CD4-positive, CD25-positive, alpha-beta regulatory T cell (primary cell): ENCODE data around the gene ATP6V0B. TPM values are rescaled to one million over a fixed set of nuclear protein-coding genes. Genes with fewer than 3 reads are reported as not detected.

Experiments used
- ATAC-seq, 2 donors: fragments of 150-1000 bp; cut with Tn5 transposase; one replicate each; pipeline ENCODE4 v1.10.0; 2021; ENCODE audit warnings: low read depth in 2 of 2, moderate number of reproducible peaks in 2 of 2, moderate library complexity in 1 of 2
- DNase-seq, 3 donors: peaks; one replicate each; pipeline versions ENCODE4 v3.0.0 to v3.0.0-alpha.2; 2012 to 2022; ENCODE audit warnings: mixed read lengths in 1 of 3
- H3K27ac ChIP-seq: one replicate; pipeline ENCODE4 v1.7.0; 2013; ENCODE audit warnings: mild to moderate bottlenecking, low read length; ENCODE audit not compliant: insufficient read depth, poor library complexity, severe bottlenecking
- H3K27me3 ChIP-seq: one replicate; pipeline ENCODE4 v1.7.0; 2013; ENCODE audit warnings: low read length; ENCODE audit not compliant: control insufficient read depth, insufficient read depth
- H3K36me3 ChIP-seq: one replicate; pipeline ENCODE4 v1.7.0; 2013; ENCODE audit warnings: mild to moderate bottlenecking, low read length, moderate library complexity; ENCODE audit not compliant: control insufficient read depth, insufficient read depth
- H3K4me1 ChIP-seq: 2 replicates; pipeline ENCODE4 v1.7.0; 2013; ENCODE audit warnings: mild to moderate bottlenecking, low read length; ENCODE audit not compliant: insufficient read depth, control insufficient read depth, poor library complexity, severe bottlenecking
- H3K4me3 ChIP-seq: one replicate; pipeline ENCODE4 v1.7.0; 2013; ENCODE audit warnings: low read depth, mild to moderate bottlenecking, low read length, moderate library complexity
- H3K9me3 ChIP-seq, 2 experiments: 1 replicate in 1 of 2; 2 replicates in 1 of 2; pipeline ENCODE4 v1.7.0; 2013; ENCODE audit warnings: low read length in 2 of 2, mild to moderate bottlenecking in 1 of 2, moderate library complexity in 1 of 2; ENCODE audit not compliant: control insufficient read depth in 2 of 2
- H3K27ac Mint-ChIP-seq, 3 donors: one replicate each; pipeline ENCODE4 v1.8.0; 2020 to 2022; ENCODE audit warnings: mild to moderate bottlenecking in 3 of 3, mixed read lengths in 3 of 3, moderate library complexity in 2 of 3
- H3K27me3 Mint-ChIP-seq: one replicate; pipeline ENCODE4 v1.8.0; 2022; ENCODE audit warnings: mild to moderate bottlenecking, mixed read lengths
- H3K36me3 Mint-ChIP-seq: one replicate; pipeline ENCODE4 v1.8.0; 2020; ENCODE audit warnings: mixed read lengths
- H3K4me1 Mint-ChIP-seq, 4 donors: one replicate each; pipeline ENCODE4 v1.8.0; 2020 to 2022; ENCODE audit warnings: mixed read lengths in 4 of 4, mild to moderate bottlenecking in 1 of 4
- H3K4me3 Mint-ChIP-seq, 4 donors: one replicate each; pipeline ENCODE4 v1.8.0; 2020 to 2022; ENCODE audit warnings: mild to moderate bottlenecking in 4 of 4, mixed read lengths in 4 of 4, moderate library complexity in 3 of 4
- H3K9me3 Mint-ChIP-seq, 7 donors: one replicate each; pipeline ENCODE4 v1.8.0; 2020 to 2022; ENCODE audit warnings: mixed read lengths in 7 of 7, mild to moderate bottlenecking in 3 of 7, moderate library complexity in 2 of 7
- polyA plus RNA-seq, 4 donors: library from polyadenylated mRNA; unstranded; fragments of 300-500 nt; fragmentation: Illumina TruSeq; gene quantifications; one replicate each; pipeline ENCODE4 v1.2.3, GENCODE V29; 2021
- total RNA-seq: library from RNA; stranded (reverse); gene quantifications from one replicate; pipeline ENCODE4 v1.2.3, GENCODE V29; 2022

Gene ATP6V0B
- total and polyA plus RNA-seq, 5 donors from 2014 or later, result 69.4 to 274 (median 231) TPM

- ATAC-seq (no peak), DNase-seq (no peak)
- peak within 1 kb of the TSS; percentile 13 to 66 (median 57) for H3K4me3 Mint-ChIP-seq
- H3K4me3 ChIP-seq, result no peak within 1 kb of the TSS
- H3K4me1 ChIP-seq, result peaks cover 22% of the 10 kb centered on the region
- H3K9me3 Mint-ChIP-seq, result no peaks in the 10 kb centered on the region
- H3K36me3 Mint-ChIP-seq, result peaks cover 4% of the 10 kb centered on the region
- H3K27me3 ChIP-seq, result peaks cover 10% of the 10 kb centered on the region
- no peak within 1 kb of the TSS for H3K27ac ChIP-seq
- H3K36me3 ChIP-seq, result no peaks in the 10 kb centered on the region
- no peaks in the 10 kb centered on the region for H3K9me3 ChIP-seq
- peak within 1 kb of the TSS; percentile 27 to 54 (median 42) for H3K27ac Mint-ChIP-seq
- H3K4me1 Mint-ChIP-seq, result peaks cover 0 to 28% (median 12%) of the 10 kb centered on the region in 4 donors
- peaks cover 34% of the 10 kb centered on the region for H3K27me3 Mint-ChIP-seq
Measured at GRCh38 chr1:43933386-43934100, 41.2 kb upstream of the ATP6V0B start, which contains the start of gene ARTN. ARTN (plus strand) TSS chr1:43933801; CDS start chr1:43935657, 1,856 bp downstream.

- Histone ChIP-seq H3K27me3 (peaks cover 10% of the 10 kb centered on the region), H3K36me3 (no peaks in the 10 kb centered on the region)
- H3K27ac Mint-ChIP-seq, result no peak overlapping the region
Measured at GRCh38 chr1:43934101-43934985, 40.4 kb upstream of the ATP6V0B start.

GRCh38 chr1:43934986-43935324, 39.8 kb upstream of the ATP6V0B start:
- H3K9me3 ChIP-seq, result no peaks in the 10 kb centered on the region
- H3K4me1 ChIP-seq, result peaks cover 22% of the 10 kb centered on the region
- ATAC-seq (no peak), DNase-seq (no peak)
- H3K4me3 Mint-ChIP-seq, result peak overlapping the region in 1 of 4 donors; percentile 64
- H3K27ac ChIP-seq, result no peak overlapping the region
- no peaks in the 10 kb centered on the region for H3K36me3 ChIP-seq
- peaks cover 0 to 30% (median 15%) of the 10 kb centered on the region in 4 donors for H3K4me1 Mint-ChIP-seq
- no peaks in the 10 kb centered on the region for H3K9me3 Mint-ChIP-seq
- peak overlapping the region in 1 of 3 donors; percentile 20 for H3K27ac Mint-ChIP-seq
- H3K36me3 Mint-ChIP-seq, result peaks cover 9% of the 10 kb centered on the region
- H3K27me3 Mint-ChIP-seq, result peaks cover 34% of the 10 kb centered on the region
- H3K4me3 ChIP-seq, result no peak overlapping the region
- peaks cover 10% of the 10 kb centered on the region for H3K27me3 ChIP-seq

More at GRCh38 chr1:43934101-43934985, 40.4 kb upstream of the ATP6V0B start:
- H3K27ac ChIP-seq, result no peak overlapping the region
- ATAC-seq, result peak in 1 of 2 donors; percentile 35
- H3K36me3 Mint-ChIP-seq, result peaks cover 4% of the 10 kb centered on the region
- H3K9me3 Mint-ChIP-seq, result no peaks in the 10 kb centered on the region
- H3K4me3 ChIP-seq, result no peak overlapping the region
- peak; percentile 29 to 46 (median 32) for DNase-seq
- H3K9me3 ChIP-seq, result no peaks in the 10 kb centered on the region
- peaks cover 34% of the 10 kb centered on the region for H3K27me3 Mint-ChIP-seq
- peaks cover 22% of the 10 kb centered on the region for H3K4me1 ChIP-seq
- peak overlapping the region in 3 of 4 donors; percentile 50 to 66 (median 64) for H3K4me3 Mint-ChIP-seq
- peaks cover 0 to 28% (median 12%) of the 10 kb centered on the region in 4 donors for H3K4me1 Mint-ChIP-seq

- peaks cover 13% of the 10 kb centered on the region for H3K36me3 Mint-ChIP-seq
- H3K4me3 Mint-ChIP-seq, result peak overlapping the region in 1 of 4 donors; percentile 62
- H3K9me3 ChIP-seq, result no peaks in the 10 kb centered on the region
- H3K27me3 Mint-ChIP-seq, result peaks cover 34% of the 10 kb centered on the region
- H3K27ac Mint-ChIP-seq, result no peak overlapping the region
- no peak overlapping the region for H3K4me3 ChIP-seq
- no peaks in the 10 kb centered on the region for H3K9me3 Mint-ChIP-seq
- no peaks in the 10 kb centered on the region for H3K36me3 ChIP-seq
- no peak overlapping the region for H3K27ac ChIP-seq
- ATAC-seq (no peak), DNase-seq (no peak)
- H3K4me1 Mint-ChIP-seq, result peaks cover 0 to 30% (median 15%) of the 10 kb centered on the region in 4 donors
- peaks cover 22% of the 10 kb centered on the region for H3K4me1 ChIP-seq
- H3K27me3 ChIP-seq, result peaks cover 10% of the 10 kb centered on the region
Measured at GRCh38 chr1:43935711-43936427, 38.9 kb upstream of the ATP6V0B start.

GRCh38 chr1:43936431-43937151, 38.2 kb upstream of the ATP6V0B start:
- peaks cover 13% of the 10 kb centered on the region for H3K36me3 Mint-ChIP-seq
- DNase-seq, result peak in 1 of 3 donors; percentile 43

GRCh38 chr1:43937179-43937865, 37.4 kb upstream of the ATP6V0B start:
- ATAC-seq (no peak), DNase-seq (no peak)
- Mint-ChIP-seq H3K9me3 (no peaks in the 10 kb centered on the region), H3K4me1 (peaks cover 0 to 34% (median 15%) of the 10 kb centered on the region in 4 donors), H3K36me3 (peaks cover 13% of the 10 kb centered on the region), H3K27ac (no peak overlapping the region), H3K4me3 (peak overlapping the region in 2 of 4 donors; percentile 35 to 46), H3K27me3 (peaks cover 33% of the 10 kb centered on the region)
- no peak overlapping the region for H3K27ac ChIP-seq
- no peak overlapping the region for H3K4me3 ChIP-seq
- peaks cover 22% of the 10 kb centered on the region for H3K4me1 ChIP-seq
- no peaks in the 10 kb centered on the region for H3K36me3 ChIP-seq
- H3K27me3 ChIP-seq, result peaks cover 10% of the 10 kb centered on the region
- H3K9me3 ChIP-seq, result no peaks in the 10 kb centered on the region

More at GRCh38 chr1:43936431-43937151, 38.2 kb upstream of the ATP6V0B start:
- H3K27me3 ChIP-seq, result peaks cover 10% of the 10 kb centered on the region
- Mint-ChIP-seq H3K9me3 (no peaks in the 10 kb centered on the region), H3K4me1 (peaks cover 0 to 30% (median 15%) of the 10 kb centered on the region in 4 donors), H3K27me3 (peaks cover 34% of the 10 kb centered on the region), H3K27ac (no peak overlapping the region), H3K4me3 (peak overlapping the region in 3 of 4 donors; percentile 35 to 53 (median 46))
- H3K27ac ChIP-seq, result no peak overlapping the region
- H3K4me1 ChIP-seq, result peaks cover 22% of the 10 kb centered on the region
- no peaks in the 10 kb centered on the region for H3K9me3 ChIP-seq
- no peaks in the 10 kb centered on the region for H3K36me3 ChIP-seq
- no peak overlapping the region for H3K4me3 ChIP-seq
- ATAC-seq, result peak; percentile 41
